ENCODE results near the gene TMEM141. TPM values are rescaled to one million over a fixed set of nuclear protein-coding genes. Genes with fewer than 3 reads are reported as not detected.

Gene TMEM141
- total RNA-seq, 1 donor: 39.7 TPM

- no peak for TF ChIP-seq CTCF (IDR thresholded peaks at IDR 0.05; ENCODE audit: insufficient read depth, low read depth, low read length)
- no peak overlapping the region for H3K4me3 ChIP-seq (ENCODE audit: low read depth, low read length)
- no peak for DNase-seq (ENCODE audit: low read depth)
These were observed 35.1 kb upstream of the TMEM141 start for GRCh38 chr9:136756134-136756438.

GRCh38 chr9:136756836-136757235 is 34.3 kb upstream of the TMEM141 start:
- no peak for TF ChIP-seq CTCF (IDR thresholded peaks at IDR 0.05; ENCODE audit: insufficient read depth, low read depth, low read length)
- no peak overlapping the region for H3K4me3 ChIP-seq (ENCODE audit: low read depth, low read length)
- no peak for DNase-seq (ENCODE audit: low read depth)

- no peak for TF ChIP-seq CTCF (IDR thresholded peaks at IDR 0.05; ENCODE audit: insufficient read depth, low read depth, low read length)
- H3K4me3 ChIP-seq (ENCODE audit: low read depth, low read length): no peak overlapping the region
- no peak for DNase-seq (ENCODE audit: low read depth)
These were observed 33.8 kb upstream of the TMEM141 start for GRCh38 chr9:136757328-136757727.

- no peak for TF ChIP-seq CTCF (IDR thresholded peaks at IDR 0.05; ENCODE audit: insufficient read depth, low read depth, low read length)
- no peak overlapping the region for H3K4me3 ChIP-seq (ENCODE audit: low read depth, low read length)
- no peak for DNase-seq (ENCODE audit: low read depth)
These were observed 33.4 kb upstream of the TMEM141 start for GRCh38 chr9:136757751-136758140.

GRCh38 chr9:136759001-136759400 is 32.1 kb upstream of the TMEM141 start:
- DNase-seq (ENCODE audit: low read depth): no peak
- TF ChIP-seq CTCF (IDR thresholded peaks at IDR 0.05; ENCODE audit: insufficient read depth, low read depth, low read length): no peak
- no peak overlapping the region for H3K4me3 ChIP-seq (ENCODE audit: low read depth, low read length)

GRCh38 chr9:136759436-136760325 is 31.5 kb upstream of the TMEM141 start:
- TF ChIP-seq CTCF (IDR thresholded peaks at IDR 0.05; ENCODE audit: insufficient read depth, low read depth, low read length): no peak
- no peak overlapping the region for H3K4me3 ChIP-seq (ENCODE audit: low read depth, low read length)
- DNase-seq (ENCODE audit: low read depth): no peak

- no peak for TF ChIP-seq CTCF (IDR thresholded peaks at IDR 0.05; ENCODE audit: insufficient read depth, low read depth, low read length)
- H3K4me3 ChIP-seq (ENCODE audit: low read depth, low read length): no peak overlapping the region
- DNase-seq (ENCODE audit: low read depth): no peak
These were observed 30.7 kb upstream of the TMEM141 start for GRCh38 chr9:136760424-136760823.
